IMR-90 (cell line): ENCODE measurements around the gene RAB1B. TPM values are rescaled to one million over a fixed set of nuclear protein-coding genes. Genes with fewer than 3 reads are reported as not detected.
A peak's percentile ranks its signal among the peaks of the same experiment; 100 is the strongest.
"Not testable (repeated sequence)": the region's sequence is repeated elsewhere in the genome, so short reads cannot be mapped to it uniquely, and the experiment has no call there.

ENCODE experiments used
- ATAC-seq: fragments of 200-7000 bp; cut with Tn5 transposase; 2 replicates; pipeline ENCODE4 v1.9.1; 2020; ENCODE audit warnings: low read depth, mild to moderate bottlenecking, moderate library complexity
- BruUV-seq: library from RNA; stranded (reverse); fragments of 400-500 nt; replicated peaks from 2 replicates; lab custom pipeline; 2021; lab: Mats Ljungman, UMichigan
- CTCF ChIA-PET: fragments of 300-600 bp; formaldehyde crosslinking; extraction: SDS; loops from one replicate; lab custom pipeline; 2021; ENCODE audit warnings: antibody characterized with exemption; lab: Yijun Ruan, JAX
- POLR2A ChIA-PET: fragments of 300-600 bp; sonication (Branson Sonifier 250); formaldehyde crosslinking; loops from one replicate; lab custom pipeline; 2022; ENCODE audit warnings: antibody characterized with exemption; ENCODE audit not compliant: unreplicated experiment; lab: Charles Lee
- DNase-seq: peaks from one replicate; pipeline ENCODE4 v3.0.0; 2013
- H2AFZ ChIP-seq: replicated peaks from 2 replicates; pipeline ENCODE3; 2013; ENCODE audit warnings: low read length, mild to moderate bottlenecking; ENCODE audit not compliant: poor library complexity
- H2AK5ac ChIP-seq: 2 replicates; pipeline ENCODE4 v1.6.1; 2013; ENCODE audit warnings: low read depth, low read length, inconsistent platforms
- H2AK9ac ChIP-seq: replicated peaks from 2 replicates; pipeline ENCODE3; 2013; ENCODE audit warnings: mild to moderate bottlenecking, low read depth, low read length, moderate library complexity; ENCODE audit not compliant: poor library complexity
- H2BK120ac ChIP-seq: 2 replicates; pipeline ENCODE4 v1.6.1; 2013; ENCODE audit warnings: low read depth, low read length, inconsistent platforms
- H2BK15ac ChIP-seq: 3 replicates; pipeline ENCODE4 v1.6.1; 2013; ENCODE audit warnings: low read depth, low read length, inconsistent platforms
- H2BK20ac ChIP-seq: 2 replicates; pipeline ENCODE4 v1.6.1; 2013; ENCODE audit warnings: low read depth, mild to moderate bottlenecking, inconsistent platforms, low read length, moderate library complexity
- H2BK5ac ChIP-seq: 2 replicates; pipeline ENCODE4 v1.6.1; 2013; ENCODE audit warnings: mild to moderate bottlenecking, low read depth, low read length, inconsistent platforms; ENCODE audit not compliant: poor library complexity, severe bottlenecking
- H3K14ac ChIP-seq: replicated peaks from 2 replicates; pipeline ENCODE4 v1.6.1; 2013; ENCODE audit warnings: low read depth, low read length, inconsistent platforms
- H3K18ac ChIP-seq: 2 replicates; pipeline ENCODE4 v1.6.1; 2013; ENCODE audit warnings: low read depth, low read length, control low read depth
- H3K23ac ChIP-seq: 2 replicates; pipeline ENCODE4 v1.6.1; 2013; ENCODE audit warnings: low read depth, low read length, inconsistent platforms
- H3K27ac ChIP-seq: 2 replicates; pipeline ENCODE4 v1.5.1; 2013; ENCODE audit warnings: mild to moderate bottlenecking, control low read depth, low read length; ENCODE audit not compliant: insufficient read depth
- H3K27me3 ChIP-seq: 2 replicates; pipeline ENCODE4 v1.6.1; 2013; ENCODE audit warnings: low read length; ENCODE audit not compliant: control insufficient read depth, insufficient read depth
- H3K36me3 ChIP-seq: 2 replicates; pipeline ENCODE4 v1.6.1; 2013; ENCODE audit warnings: low read length, mixed read lengths; ENCODE audit not compliant: control insufficient read depth, insufficient read depth
- H3K4ac ChIP-seq: 2 replicates; pipeline ENCODE4 v1.6.1; 2013; ENCODE audit warnings: low read depth, low read length, inconsistent platforms
- H3K4me1 ChIP-seq: 2 replicates; pipeline ENCODE4 v1.6.1; 2013; ENCODE audit warnings: low read length, mixed read lengths; ENCODE audit not compliant: control insufficient read depth, insufficient read depth
- H3K4me2 ChIP-seq: 2 replicates; pipeline ENCODE4 v1.6.1; 2013; ENCODE audit warnings: low read depth, mild to moderate bottlenecking, control low read depth, low read length, moderate library complexity
- H3K4me3 ChIP-seq: 2 replicates; pipeline ENCODE4 v1.5.1; 2013; ENCODE audit warnings: low read depth, mild to moderate bottlenecking, control low read depth, low read length, moderate library complexity; ENCODE audit not compliant: insufficient read depth
- H3K56ac ChIP-seq: 2 replicates; pipeline ENCODE4 v1.6.1; 2013; ENCODE audit warnings: low read length, inconsistent platforms; ENCODE audit not compliant: insufficient read depth; ENCODE audit errors: extremely low read depth
- H3K79me1 ChIP-seq, 2 experiments: 2 replicates each; pipeline ENCODE4 v1.6.1; 2013; ENCODE audit warnings: low read length in 2 of 2, inconsistent platforms in 1 of 2, low read depth in 1 of 2
- H3K9ac ChIP-seq: 2 replicates; pipeline ENCODE4 v1.6.1; 2013; ENCODE audit warnings: low read depth, low read length, control low read depth
- H3K9me1 ChIP-seq: 2 replicates; pipeline ENCODE4 v1.6.1; 2013; ENCODE audit warnings: low read length, inconsistent platforms; ENCODE audit not compliant: insufficient read depth
- H3K9me3 ChIP-seq: 2 replicates; pipeline ENCODE4 v1.6.1; 2013; ENCODE audit warnings: low read length; ENCODE audit not compliant: control insufficient read depth, insufficient read depth
- H4K20me1 ChIP-seq: 2 replicates; pipeline ENCODE4 v1.6.1; 2013; ENCODE audit warnings: low read length, inconsistent platforms; ENCODE audit not compliant: insufficient read depth
- H4K5ac ChIP-seq: 2 replicates; pipeline ENCODE4 v1.6.1; 2013; ENCODE audit warnings: mild to moderate bottlenecking, low read depth, low read length, control low read depth
- H4K8ac ChIP-seq, 2 experiments: 2 replicates each; pipeline ENCODE4 v1.6.1; 2013; ENCODE audit warnings: low read depth in 2 of 2, low read length in 2 of 2, control low read depth in 1 of 2, inconsistent platforms in 1 of 2
- H4K91ac ChIP-seq: 2 replicates; pipeline ENCODE4 v1.6.1; 2013; ENCODE audit warnings: low read depth, low read length, inconsistent platforms; ENCODE audit not compliant: insufficient read depth
- FOS ChIP-seq: fragments of 150-350 bp; IDR thresholded peaks from 2 replicates; pipeline ENCODE4 v1.6.1; 2016; ENCODE audit warnings: low read depth, low read length
- MAZ ChIP-seq: IDR thresholded peaks from 2 replicates; pipeline ENCODE4 v1.6.1; 2012; ENCODE audit warnings: low read depth, mild to moderate bottlenecking, low read length, improper control_type of control experiment, moderate library complexity, borderline replicate concordance
- MXI1 ChIP-seq: IDR thresholded peaks from 2 replicates; pipeline ENCODE4 v1.6.1; 2012; ENCODE audit warnings: low read depth, mild to moderate bottlenecking, low read length, moderate library complexity, borderline replicate concordance
- RAD21 ChIP-seq: IDR thresholded peaks from 2 replicates; pipeline ENCODE4 v1.6.1; 2012; ENCODE audit warnings: low read length, improper control_type of control experiment
- WGBS, 2 experiments: methylation state at CpG; one replicate each; pipeline versions ENCODE4 v1.1.5 to v1.1.7; 2013; ENCODE audit warnings: missing lambda C conversion rate in 2 of 2; ENCODE audit not compliant: insufficient read length in 1 of 2; ENCODE audit errors: extremely low coverage in 2 of 2; 5-methylcytosine and 5-hydroxymethylcytosine counted together
- dilution Hi-C: fragments of 300-500 bp; cut with HindIII; formaldehyde crosslinking; loops from one replicate; pipeline ENCODE4 v1.14.3; 2018; ENCODE audit warnings: low sequenced_read_pairs; ENCODE audit not compliant: unreplicated experiment
- in situ Hi-C: fragments of 300-500 bp; cut with MboI; formaldehyde crosslinking; loops from 3 replicates; pipeline ENCODE4 v1.14.3; 2019; ENCODE audit warnings: low sequenced_read_pairs, inconsistent platforms, mixed read lengths
- intact Hi-C: fragments of 100-400 bp; cut with micrococcal nuclease; formaldehyde crosslinking; loops from 2 replicates; pipeline ENCODE4 v1.10.0; 2022
- polyA plus RNA-seq, 3 experiments: library from polyadenylated mRNA; depleted of rRNA; stranded (reverse); fragments of >200 nt; gene quantifications; 2 replicates each; pipeline ENCODE4 v1.2.3, GENCODE V29; 2012; ENCODE audit warnings: low replicate concordance in 1 of 3
- total RNA-seq: library from RNA; depleted of rRNA; stranded (reverse); fragments of >200 nt; gene quantifications from 2 replicates; pipeline ENCODE4 v1.2.3, GENCODE V29; 2012

RAB1B gene
- total and polyA plus RNA-seq, 2 of the 4 experiments (the other 2 are of a cell fraction), result 83.7 to 248 TPM

DNA sequence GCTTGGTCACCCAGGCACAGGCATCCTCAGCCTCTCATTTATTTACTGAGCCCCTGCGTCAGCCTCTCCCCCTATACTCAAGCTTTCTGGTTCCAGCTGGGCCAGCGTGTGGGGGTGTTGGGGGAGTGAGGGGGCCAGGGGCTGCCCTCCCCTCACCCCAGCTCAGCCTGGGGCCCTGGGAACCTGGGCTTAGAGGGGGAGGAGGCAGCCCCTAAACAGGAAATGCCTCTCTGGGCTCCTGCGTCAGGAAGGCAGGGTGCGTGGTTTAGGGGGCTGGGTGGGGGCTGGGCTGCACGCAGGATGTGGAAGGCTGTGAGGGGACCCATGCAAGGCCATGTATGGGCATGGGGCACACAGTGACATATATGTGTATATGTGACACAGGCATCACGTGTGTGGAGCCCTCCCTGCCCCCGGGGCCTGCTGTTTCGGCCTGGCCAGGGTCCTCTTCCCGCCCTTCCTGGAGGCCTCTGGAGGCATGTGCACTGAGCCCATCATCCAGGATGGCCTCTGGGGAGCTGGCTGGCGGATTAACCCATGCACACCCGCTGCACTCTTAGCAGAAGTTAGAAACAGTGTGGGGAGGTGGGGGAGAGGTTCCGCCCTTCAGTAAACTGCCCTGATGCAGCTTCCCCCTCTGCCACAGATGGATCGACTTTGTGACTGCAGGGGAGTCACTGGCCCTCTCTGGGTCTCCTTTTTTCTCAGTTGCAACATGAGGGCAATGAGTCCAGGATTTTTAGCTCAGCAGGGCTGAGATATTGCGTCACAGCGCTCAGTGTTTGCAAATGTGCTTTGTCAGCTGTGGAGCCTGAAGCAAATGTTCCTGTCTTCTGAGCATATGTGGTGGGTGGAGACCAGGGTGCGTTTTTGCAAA lies 49.5 kb downstream of the RAB1B start (continued):
- TF ChIP-seq MAZ (peak; percentile 63; the same call in 1 of the 2 replicates), FOS (peak; percentile 20; the same call in 1 of the 2 replicates), MXI1 (no peak)

DNA sequence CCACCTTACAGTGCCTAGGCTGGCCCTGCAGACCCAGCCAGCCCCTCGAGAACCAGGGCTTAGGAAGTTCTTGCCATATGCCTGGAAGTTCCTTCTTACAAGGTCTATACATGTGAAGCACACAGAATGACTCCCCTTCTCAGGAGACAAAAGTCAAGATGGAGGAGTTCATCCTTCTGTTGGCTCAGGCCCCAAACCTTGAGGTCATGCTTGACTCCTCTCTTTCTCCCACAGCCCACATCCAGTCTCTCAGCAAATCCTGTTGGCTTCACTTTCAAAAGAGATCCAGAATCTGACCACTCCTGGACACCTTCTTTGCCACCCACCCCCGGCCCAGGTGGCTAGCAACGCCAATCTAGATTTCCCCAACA lies 50.1 kb downstream of the RAB1B start:
- H4K8ac ChIP-seq, result peak overlapping the region; percentile 85 to 99; a peak in 3 of 4 replicates
- H3K27me3 ChIP-seq, result no peaks in the 10 kb centered on the region
- no peak overlapping the region for H3K4me3 ChIP-seq
- H4K91ac ChIP-seq, result peak overlapping the region; percentile 99
- POLR2A ChIA-PET, result interaction anchor here (0.6 to 1.1 kb wide), 3 partner anchors 8 to 51 kb away, joined by 3 to 7 read pairs (median 4); partner anchors contain the start of gene YIF1A
- no peak for TF ChIP-seq RAD21
- TF ChIP-seq MAZ, result 0 out of 2 replicates have a peak, but pooled peaks have one; percentile 1
- peak overlapping the region; percentile 93 for H2BK20ac ChIP-seq
- peak overlapping the region; percentile 93 for H3K23ac ChIP-seq
- H4K20me1 ChIP-seq, result peaks cover 32% of the 10 kb centered on the region
- 0 out of 2 replicates have a peak overlapping the region, but pooled peaks have one; percentile 7 for H3K4me2 ChIP-seq
- peak overlapping the region; percentile 17; the same call in 2 of the 3 replicates for H2BK15ac ChIP-seq
- no peaks in the 10 kb centered on the region for H3K36me3 ChIP-seq
- BruUV-seq, result no TSS peak
- H3K9ac ChIP-seq, result peak overlapping the region; percentile 0; the same call in 1 of the 2 replicates
- peak overlapping the region; percentile 100 for H3K27ac ChIP-seq
- H2AK9ac ChIP-seq, result peak overlapping the region; percentile 47
- H3K4ac ChIP-seq, result peak overlapping the region; percentile 100
- H3K9me3 ChIP-seq, result no peaks in the 10 kb centered on the region
- peaks cover 11% of the 10 kb centered on the region for H3K9me1 ChIP-seq
- H3K79me1 ChIP-seq, result peaks cover 0 to 41% of the 10 kb centered on the region in 2 experiments; a peak in 2 of 4 replicates
- peak overlapping the region; percentile 100 for H2AK5ac ChIP-seq
- H3K56ac ChIP-seq, result peak overlapping the region; percentile 98; the same call in 1 of the 2 replicates
- H2BK5ac ChIP-seq, result peak overlapping the region; percentile 100
- peak overlapping the region; percentile 100 for H2BK120ac ChIP-seq
- H3K14ac ChIP-seq, result peak overlapping the region; percentile 86
- peaks cover 32% of the 10 kb centered on the region for H3K4me1 ChIP-seq
- DNase-seq (no peak), ATAC-seq (no peak)
- WGBS, 2 experiments, result no CpG with 5 or more reads among the region's 3 CpGs
- in situ Hi-C loops, result no loop called here
- peak overlapping the region; percentile 89 for H2AFZ ChIP-seq
- intact Hi-C loops, result no loop called here
- H4K5ac ChIP-seq, result peak overlapping the region; percentile 75
- CTCF ChIA-PET, result interaction anchor here (1.2 kb wide), 1 partner anchor 70 kb away, joined by 3 read pairs; no protein-coding TSS in a partner anchor
- dilution Hi-C loops, result no loop called here
- peak overlapping the region; percentile 64 for H3K18ac ChIP-seq

DNA sequence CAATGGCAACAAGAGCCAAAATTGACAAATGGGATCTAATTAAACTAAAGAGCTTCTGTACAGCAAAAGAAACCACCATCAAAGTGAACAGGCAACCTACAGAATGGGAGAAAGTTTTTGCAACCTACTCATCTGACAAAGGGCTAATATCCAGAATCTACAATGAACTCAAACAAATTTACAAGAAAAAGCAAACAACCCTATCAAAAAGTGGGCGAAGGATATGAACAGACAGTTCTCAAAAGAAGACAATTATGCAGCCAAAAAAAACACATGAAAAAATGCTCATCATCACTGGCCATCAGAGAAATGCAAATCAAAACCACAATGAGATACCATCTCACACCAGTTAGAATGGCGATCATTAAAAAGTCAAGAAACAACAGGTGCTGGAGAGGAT lies 51.9 kb downstream of the RAB1B start:
- H3K4me3 ChIP-seq, H3K27ac ChIP-seq, H3K4ac ChIP-seq, H3K9me3 ChIP-seq, in situ Hi-C loops, BruUV-seq, dilution Hi-C loops, H3K9ac ChIP-seq, H4K5ac ChIP-seq, H2BK15ac ChIP-seq, H4K8ac ChIP-seq, H3K4me2 ChIP-seq, H2AFZ ChIP-seq, H2BK5ac ChIP-seq, H2BK120ac ChIP-seq, intact Hi-C loops, H2AK5ac ChIP-seq, H4K91ac ChIP-seq, H3K18ac ChIP-seq, H3K23ac ChIP-seq, H3K27me3 ChIP-seq, H3K56ac ChIP-seq, H2BK20ac ChIP-seq, POLR2A ChIA-PET, H3K36me3 ChIP-seq, CTCF ChIA-PET, H3K14ac ChIP-seq, DNase-seq, H2AK9ac ChIP-seq, ATAC-seq: not testable (repeated sequence)
- WGBS, 2 experiments, result no CpG with 5 or more reads among the region's 2 CpGs
- Histone ChIP-seq H4K20me1 (peaks cover 15% of the 10 kb centered on the region), H3K79me1 (peaks cover 0 to 28% of the 10 kb centered on the region in 2 experiments; a peak in 2 of 4 replicates), H3K9me1 (peaks cover 22% of the 10 kb centered on the region), H3K4me1 (peaks cover 34% of the 10 kb centered on the region)
